Aorta (tissue), 5 donors: ENCODE measurements around the gene MMAB. TPM values are rescaled to one million over a fixed set of nuclear protein-coding genes. Genes with fewer than 3 reads are reported as not detected.

ENCODE experiments used
- ATAC-seq: fragments of 200-7000 bp; cut with Tn5 transposase; one replicate; pipeline ENCODE4 v1.9.1; 2022; ENCODE audit warnings: moderate library complexity; ENCODE audit not compliant: low FRiP score
- DNase-seq, 2 donors: peaks; one replicate each; pipeline ENCODE4 v3.0.0-alpha.2; 2020
- H3K27ac ChIP-seq, 2 donors: one replicate each; pipeline ENCODE4 v1.5.1; 2013; ENCODE audit warnings: low read length in 2 of 2, mild to moderate bottlenecking in 2 of 2, moderate library complexity in 2 of 2, control low read depth in 1 of 2, inconsistent platforms in 1 of 2, low read depth in 1 of 2
- H3K27me3 ChIP-seq, 2 donors: one replicate each; pipeline ENCODE4 v1.6.1; 2013; ENCODE audit warnings: control low read depth in 1 of 2, low read length in 1 of 2, mild to moderate bottlenecking in 1 of 2, moderate library complexity in 1 of 2; ENCODE audit not compliant: insufficient read depth in 2 of 2, control insufficient read depth in 1 of 2
- H3K36me3 ChIP-seq, 2 donors: one replicate each; pipeline ENCODE4 v1.6.1; 2013; ENCODE audit warnings: control low read depth in 1 of 2, low read length in 1 of 2, mild to moderate bottlenecking in 1 of 2; ENCODE audit not compliant: insufficient read depth in 2 of 2, control insufficient read depth in 1 of 2
- H3K4me1 ChIP-seq, 2 donors: one replicate each; pipeline ENCODE4 v1.6.1; 2013; ENCODE audit warnings: low read length in 2 of 2, control low read depth in 1 of 2, mild to moderate bottlenecking in 1 of 2, moderate library complexity in 1 of 2; ENCODE audit not compliant: insufficient read depth in 2 of 2, control insufficient read depth in 1 of 2
- H3K4me3 ChIP-seq, 2 donors: one replicate each; pipeline ENCODE4 v1.5.1; 2013; ENCODE audit warnings: low read length in 2 of 2, control low read depth in 1 of 2, mild to moderate bottlenecking in 1 of 2
- H3K9me3 ChIP-seq: one replicate; pipeline ENCODE4 v1.6.1; 2013; ENCODE audit warnings: mild to moderate bottlenecking, low read length; ENCODE audit not compliant: control insufficient read depth
- WGBS, 2 donors: extraction: QIAGEN DNeasy Blood & Tissue Kit; methylation state at CpG; one replicate each; pipeline ENCODE4 v1.1.7; 2013; 5-methylcytosine and 5-hydroxymethylcytosine counted together
- intact Hi-C, 2 donors: fragments of 100-400 bp; cut with DNase I; formaldehyde crosslinking; loops; one replicate each; pipeline versions ENCODE4 v1.14.2 to v1.15.0; 2022
- polyA plus RNA-seq, 2 donors: library from polyadenylated mRNA; stranded (reverse); fragments of 200-250 nt; gene quantifications; one replicate each; pipeline ENCODE4 v1.2.3, GENCODE V29; 2013
- total RNA-seq, 2 donors: library from RNA; stranded (reverse); fragmentation: NEBNext Ultra II Directional; extraction: Animal tissue kit (Norgen Biotek cat#: 25700); gene quantifications; one replicate each; pipeline ENCODE4 v1.2.1, GENCODE V29; 2021
- donor health status: healthy with polysubstance abuse.
- donor health status: Bipolar disorder and iron deficiency.
- donor health status: DM: no; HTN: no; CAD: no.
- donor health status: DM: no; HTN: no; CAD: no.
- donor health status: DM: yes; HTN: yes; CAD: no.

MMAB gene
- total and polyA plus RNA-seq, 4 donors: 17.8 to 32.8 (median 28.7) TPM

- Histone ChIP-seq H3K36me3 (no peaks in the 10 kb centered on the region), H3K27me3 (no peaks in the 10 kb centered on the region), H3K27ac (no peak overlapping the region), H3K4me1 (no peaks in the 10 kb centered on the region), H3K9me3 (peaks cover 2% of the 10 kb centered on the region), H3K4me3 (no peak overlapping the region)
- intact Hi-C loops: no loop called here
- ATAC-seq: no peak
- WGBS, 2 donors: 43 to 46% methylated on average over 26 of the region's 26 CpGs
- DNase-seq: no peak
These were observed 40.5 kb upstream of the MMAB start for GRCh38 chr12:109613649-109614455.

DNA sequence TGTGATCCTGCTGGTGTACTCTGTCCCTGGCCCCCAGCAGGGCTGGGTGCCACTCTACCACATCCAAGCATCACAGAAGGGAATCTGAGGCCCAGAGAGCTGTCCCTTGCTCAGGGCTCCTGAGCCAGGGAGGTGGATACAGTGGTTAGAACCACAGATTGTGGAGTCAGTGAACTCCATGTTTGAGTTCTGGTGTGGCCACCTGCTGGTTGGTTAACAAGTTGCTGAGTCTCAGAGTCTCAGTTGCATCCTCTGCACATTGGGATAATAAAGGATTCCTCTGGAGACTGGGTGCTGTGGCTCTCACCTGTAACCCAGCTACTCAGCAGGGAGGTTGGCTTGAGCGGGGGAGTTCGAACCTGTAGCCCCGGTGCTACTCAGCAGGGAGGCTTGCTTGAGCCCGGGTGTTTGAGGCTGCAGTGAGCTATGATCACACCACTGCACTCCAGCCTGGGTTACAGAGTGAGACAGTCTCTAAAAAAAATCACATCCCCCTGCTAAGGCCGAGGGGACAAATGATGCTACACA lies 39.7 kb upstream of the MMAB start:
- no peak overlapping the region for H3K27ac ChIP-seq
- H3K36me3 ChIP-seq: no peaks in the 10 kb centered on the region
- 37 to 43% methylated on average over 5 of the region's 5 CpGs for WGBS, 2 donors
- H3K4me1 ChIP-seq: no peaks in the 10 kb centered on the region
- no peak overlapping the region for H3K4me3 ChIP-seq
- DNase-seq (no peak), ATAC-seq (no peak)
- H3K9me3 ChIP-seq: peaks cover 2% of the 10 kb centered on the region
- intact Hi-C loops: no loop called here
- H3K27me3 ChIP-seq: no peaks in the 10 kb centered on the region

DNA sequence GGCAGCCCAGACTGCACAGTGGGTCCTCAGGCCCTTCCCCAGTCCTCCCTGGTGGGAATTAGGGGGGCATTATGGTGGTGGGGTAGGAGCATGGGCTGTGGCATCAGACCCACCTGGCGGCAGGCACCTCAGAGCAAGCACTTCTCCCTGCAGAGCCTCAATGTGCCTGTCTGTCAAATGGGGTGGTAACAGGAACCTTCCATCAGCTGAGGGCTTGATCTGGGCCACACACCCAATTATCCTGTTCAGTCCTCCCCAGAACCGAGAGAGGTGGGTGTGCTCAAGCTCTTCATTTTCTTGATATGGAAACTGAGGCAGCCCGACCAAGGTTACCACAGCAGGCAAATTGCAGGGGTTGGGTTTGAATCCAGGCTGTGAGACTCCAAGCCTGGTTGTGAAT lies 38.7 kb upstream of the MMAB start:
- Histone ChIP-seq H3K36me3 (no peaks in the 10 kb centered on the region), H3K27ac (no peak overlapping the region), H3K4me3 (no peak overlapping the region), H3K27me3 (no peaks in the 10 kb centered on the region), H3K4me1 (no peaks in the 10 kb centered on the region), H3K9me3 (peaks cover 2% of the 10 kb centered on the region)
- WGBS, 2 donors: 89 to 91% methylated on average over 3 of the region's 3 CpGs
- intact Hi-C loops: no loop called here
- DNase-seq (no peak), ATAC-seq (no peak)

GRCh38 chr12:109611223-109611622 lies 37.9 kb upstream of the MMAB start:
- 16 to 20% methylated on average over 10 of the region's 10 CpGs for WGBS, 2 donors

GRCh38 chr12:109610523-109610922 lies 37.2 kb upstream of the MMAB start:
- Histone ChIP-seq H3K4me3 (no peak overlapping the region), H3K9me3 (peaks cover 2% of the 10 kb centered on the region)
- intact Hi-C loops: no loop called here

More at GRCh38 chr12:109611223-109611622, 37.9 kb upstream of the MMAB start:
- ATAC-seq (no peak), DNase-seq (no peak)
- H3K4me3 ChIP-seq: no peak overlapping the region
- H3K9me3 ChIP-seq: peaks cover 2% of the 10 kb centered on the region
- no peak overlapping the region for H3K27ac ChIP-seq
- intact Hi-C loops: no loop called here
- no peaks in the 10 kb centered on the region for H3K36me3 ChIP-seq
- H3K27me3 ChIP-seq: no peaks in the 10 kb centered on the region
- no peaks in the 10 kb centered on the region for H3K4me1 ChIP-seq

GRCh38 chr12:109609342-109609741 lies 36.0 kb upstream of the MMAB start:
- intact Hi-C loops: no loop called here
- Histone ChIP-seq H3K4me1 (no peaks in the 10 kb centered on the region), H3K27me3 (no peaks in the 10 kb centered on the region), H3K4me3 (no peak overlapping the region), H3K36me3 (no peaks in the 10 kb centered on the region), H3K9me3 (peaks cover 2% of the 10 kb centered on the region), H3K27ac (no peak overlapping the region)
- no peak for ATAC-seq
- DNase-seq: no peak
- 66 to 83% methylated on average over 2 of the region's 2 CpGs for WGBS, 2 donors

More at GRCh38 chr12:109610523-109610922, 37.2 kb upstream of the MMAB start:
- no peak for DNase-seq
- Histone ChIP-seq H3K27ac (no peak overlapping the region), H3K4me1 (no peaks in the 10 kb centered on the region), H3K36me3 (no peaks in the 10 kb centered on the region), H3K27me3 (no peaks in the 10 kb centered on the region)
- no peak for ATAC-seq
- 88 to 90% methylated on average over 4 of the region's 4 CpGs for WGBS, 2 donors

- ATAC-seq: no peak
- Histone ChIP-seq H3K4me3 (no peak overlapping the region), H3K36me3 (no peaks in the 10 kb centered on the region), H3K9me3 (peaks cover 2% of the 10 kb centered on the region), H3K27me3 (no peaks in the 10 kb centered on the region), H3K4me1 (no peaks in the 10 kb centered on the region), H3K27ac (no peak overlapping the region)
- intact Hi-C loops: no loop called here
- no peak for DNase-seq
- 98 to 100% methylated on average over 3 of the region's 3 CpGs for WGBS, 2 donors
These were observed 35.5 kb upstream of the MMAB start for GRCh38 chr12:109608793-109609192.

GRCh38 chr12:109608270-109608669 lies 35.0 kb upstream of the MMAB start:
- no peak for DNase-seq
- no peak for ATAC-seq
- H3K27ac ChIP-seq: no peak overlapping the region
- no peaks in the 10 kb centered on the region for H3K27me3 ChIP-seq
- H3K9me3 ChIP-seq: peaks cover 2% of the 10 kb centered on the region
- 95 to 98% methylated on average over 4 of the region's 4 CpGs for WGBS, 2 donors
- no peak overlapping the region for H3K4me3 ChIP-seq
- H3K36me3 ChIP-seq: no peaks in the 10 kb centered on the region
- no peaks in the 10 kb centered on the region for H3K4me1 ChIP-seq
- intact Hi-C loops: no loop called here

GRCh38 chr12:109607618-109608017 lies 34.3 kb upstream of the MMAB start:
- DNase-seq (no peak), ATAC-seq (no peak)
- Histone ChIP-seq H3K9me3 (peaks cover 2% of the 10 kb centered on the region), H3K4me1 (no peaks in the 10 kb centered on the region), H3K27me3 (no peaks in the 10 kb centered on the region), H3K27ac (no peak overlapping the region), H3K36me3 (no peaks in the 10 kb centered on the region), H3K4me3 (no peak overlapping the region)
- 95 to 97% methylated on average over 4 of the region's 4 CpGs for WGBS, 2 donors
- intact Hi-C loops: no loop called here
